Measurements from ENCODE around the gene ACR. TPM values are rescaled to one million over a fixed set of nuclear protein-coding genes. Genes with fewer than 3 reads are reported as not detected.
A peak's percentile ranks its signal among the peaks of the same experiment; 100 is the strongest.

Gene ACR
- total RNA-seq, 1 donor from 2014 or later: 1.5 TPM

DNA sequence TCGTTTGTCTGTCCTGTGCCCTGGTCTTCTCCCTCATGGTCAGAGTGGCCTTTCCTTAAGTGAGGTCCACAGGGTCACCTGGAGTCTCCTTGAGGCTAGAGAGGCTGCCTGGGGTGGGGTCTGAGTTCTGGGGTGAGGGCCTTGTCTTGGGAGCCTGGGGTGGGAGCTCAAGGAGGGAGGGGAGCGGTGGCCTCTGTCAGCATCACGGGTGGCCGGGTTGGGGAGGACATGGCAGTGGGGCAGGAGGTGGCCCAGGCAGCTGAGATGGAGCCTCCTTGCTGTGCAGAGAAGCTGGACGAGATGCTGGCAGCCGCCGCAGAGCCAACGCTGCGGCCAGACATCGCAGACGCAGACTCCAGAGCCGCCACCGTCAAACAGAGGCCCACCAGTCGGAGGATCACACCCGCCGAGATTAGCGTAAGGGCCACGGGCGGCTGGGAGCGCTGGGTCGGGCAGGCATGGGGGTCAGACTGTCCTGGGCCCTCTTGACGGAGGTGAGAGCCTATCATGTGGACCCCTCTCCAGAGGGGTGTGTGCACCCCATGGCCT, 23.3 kb upstream of the ACR start:
- DNase-seq (ENCODE audit: low spot score) (no peak), ATAC-seq (no peak)
- intact Hi-C loops (cut with DNase I): no loop called here

DNA sequence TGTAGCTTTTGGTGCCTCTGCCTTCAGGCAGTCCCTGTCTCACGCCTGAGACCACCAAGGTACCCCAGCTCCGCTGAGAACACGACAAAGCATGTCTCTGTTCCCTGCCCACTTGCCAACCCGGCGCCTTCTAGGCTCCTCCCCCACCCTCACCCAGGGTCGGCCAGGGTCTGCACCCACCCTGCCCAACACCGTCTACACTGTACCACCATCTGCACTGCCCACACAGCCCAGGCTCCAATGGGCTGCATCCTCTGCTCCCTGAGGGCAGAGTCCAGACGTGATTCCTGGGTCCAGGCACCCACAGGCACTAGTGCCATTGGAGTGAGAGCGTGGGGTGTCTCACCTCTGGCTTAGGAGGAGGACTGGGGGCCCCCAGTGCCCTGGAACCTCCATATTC, 22.8 kb upstream of the ACR start:
- no peak for DNase-seq (ENCODE audit: low spot score)
- no peak for ATAC-seq
- intact Hi-C loops (cut with DNase I): no loop called here

DNA sequence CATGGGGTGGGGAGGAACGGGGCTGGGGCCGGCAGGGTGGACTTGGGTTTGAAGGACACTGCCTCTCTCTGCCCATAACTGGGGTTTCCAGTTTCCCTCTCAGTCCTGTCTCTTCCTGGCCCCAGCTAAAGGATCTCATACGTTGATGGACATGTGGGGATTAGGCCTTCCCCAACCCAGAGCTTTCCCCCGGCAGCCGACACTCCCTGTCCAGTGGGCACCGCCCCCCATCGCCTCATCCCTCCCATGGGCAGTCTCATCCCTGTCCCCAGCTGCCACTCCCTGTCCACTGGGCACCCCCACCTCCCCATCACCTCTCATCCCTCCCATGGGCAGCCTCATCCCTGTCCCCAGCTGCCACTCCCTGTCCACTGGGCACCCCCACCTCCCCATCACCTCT, 22.2 kb upstream of the ACR start:
- intact Hi-C loops (cut with DNase I): no loop called here
- DNase-seq (ENCODE audit: low spot score) (no peak), ATAC-seq (no peak)

GRCh38 chr22:50716290-50717024, 21.5 kb upstream of the ACR start:
- DNase-seq (ENCODE audit: low spot score) (no peak), ATAC-seq (no peak)
- intact Hi-C loops (cut with DNase I): no loop called here

GRCh38 chr22:50717709-50718351, 20.2 kb upstream of the ACR start:
- DNase-seq (ENCODE audit: low spot score): no peak
- ATAC-seq: no peak
- intact Hi-C loops (cut with DNase I): no loop called here

DNA sequence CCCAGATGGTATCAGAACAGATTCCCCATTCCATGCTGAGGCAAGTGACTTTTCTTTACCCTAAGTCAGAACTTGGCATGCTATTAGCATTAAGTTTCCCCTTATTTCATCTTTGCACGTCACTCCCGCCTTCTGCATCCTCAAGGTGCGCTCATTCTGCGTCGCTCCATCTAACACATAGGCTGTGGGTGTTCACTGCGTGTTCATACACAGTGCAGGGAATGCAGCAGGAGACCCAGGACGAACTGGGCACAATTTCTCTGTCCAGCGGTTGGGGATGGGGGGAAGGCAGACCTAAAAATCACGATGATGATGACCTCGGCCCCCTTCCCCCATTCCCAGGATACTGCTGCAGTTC, 19.7 kb upstream of the ACR start:
- DNase-seq (ENCODE audit: low spot score) (no peak), ATAC-seq (no peak)
- intact Hi-C loops (cut with DNase I): no loop called here

GRCh38 chr22:50719814-50720300, 18.1 kb upstream of the ACR start:
- ATAC-seq: no peak
- intact Hi-C loops (cut with DNase I): no loop called here
- DNase-seq (ENCODE audit: low spot score): no peak

- intact Hi-C loops (cut with DNase I): no loop called here
- ATAC-seq: no peak
- DNase-seq (ENCODE audit: low spot score): no peak
Observed at GRCh38 chr22:50720301-50721256, 17.4 kb upstream of the ACR start.

DNA sequence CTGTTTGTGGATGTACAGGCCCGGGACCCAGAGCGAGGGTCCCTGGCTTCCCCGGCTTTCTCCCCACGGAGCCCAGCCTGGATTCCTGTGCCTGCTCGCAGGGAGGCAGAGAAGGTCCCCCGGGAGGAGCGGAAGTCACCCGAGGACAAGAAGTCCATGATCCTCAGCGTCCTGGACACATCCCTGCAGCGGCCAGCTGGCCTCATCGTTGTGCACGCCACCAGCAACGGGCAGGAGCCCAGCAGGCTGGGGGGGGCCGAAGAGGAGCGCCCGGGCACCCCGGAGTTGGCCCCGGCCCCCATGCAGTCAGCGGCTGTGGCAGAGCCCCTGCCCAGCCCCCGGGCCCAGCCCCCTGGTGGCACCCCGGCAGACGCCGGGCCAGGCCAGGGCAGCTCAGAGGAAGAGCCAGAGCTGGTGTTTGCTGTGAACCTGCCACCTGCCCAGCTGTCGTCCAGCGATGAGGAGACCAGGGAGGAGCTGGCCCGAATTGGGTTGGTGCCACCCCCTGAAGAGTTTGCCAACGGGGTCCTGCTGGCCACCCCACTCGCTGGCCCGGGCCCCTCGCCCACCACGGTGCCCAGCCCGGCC, 16.7 kb upstream of the ACR start:
- ATAC-seq: no peak
- no peak for DNase-seq (ENCODE audit: low spot score)
- intact Hi-C loops (cut with DNase I): no loop called here

GRCh38 chr22:50722048-50722701, 15.8 kb upstream of the ACR start:
- no peak for DNase-seq (ENCODE audit: low spot score)

GRCh38 chr22:50722716-50723428, 15.1 kb upstream of the ACR start:
- DNase-seq (ENCODE audit: low spot score) (no peak), ATAC-seq (no peak)
- intact Hi-C loops (cut with DNase I): no loop called here

More at GRCh38 chr22:50722048-50722701, 15.8 kb upstream of the ACR start:
- no peak for ATAC-seq
- intact Hi-C loops (cut with DNase I): no loop called here

DNA sequence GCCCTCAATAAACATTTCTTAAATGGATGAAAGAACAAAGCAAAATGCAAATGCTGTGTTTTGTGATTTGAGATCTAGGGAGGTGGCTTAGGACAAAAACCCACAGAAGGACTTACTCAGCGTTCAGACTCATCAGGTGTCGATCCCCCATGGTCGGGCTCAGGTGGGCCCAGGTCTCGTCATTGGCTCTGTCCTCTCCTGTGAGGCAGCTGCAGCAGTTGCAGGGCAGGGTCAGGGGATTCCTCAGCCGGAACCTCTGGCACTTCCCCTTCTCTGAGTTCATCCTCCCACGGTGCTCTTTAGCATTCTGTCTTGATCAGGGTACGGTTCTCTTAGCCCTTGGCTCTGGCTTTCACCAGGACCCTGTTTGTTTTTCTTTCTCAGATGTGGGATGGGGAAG, 14.0 kb upstream of the ACR start:
- intact Hi-C loops (cut with DNase I): no loop called here
- DNase-seq (ENCODE audit: low spot score): no peak
- no peak for ATAC-seq

- intact Hi-C loops (cut with DNase I): no loop called here
- DNase-seq (ENCODE audit: low spot score) (no peak), ATAC-seq (no peak)
Observed at GRCh38 chr22:50724616-50725015, 13.4 kb upstream of the ACR start.

GRCh38 chr22:50725597-50725996, 12.4 kb upstream of the ACR start:
- intact Hi-C loops (cut with DNase I): no loop called here
- DNase-seq (ENCODE audit: low spot score) (no peak), ATAC-seq (no peak)

DNA sequence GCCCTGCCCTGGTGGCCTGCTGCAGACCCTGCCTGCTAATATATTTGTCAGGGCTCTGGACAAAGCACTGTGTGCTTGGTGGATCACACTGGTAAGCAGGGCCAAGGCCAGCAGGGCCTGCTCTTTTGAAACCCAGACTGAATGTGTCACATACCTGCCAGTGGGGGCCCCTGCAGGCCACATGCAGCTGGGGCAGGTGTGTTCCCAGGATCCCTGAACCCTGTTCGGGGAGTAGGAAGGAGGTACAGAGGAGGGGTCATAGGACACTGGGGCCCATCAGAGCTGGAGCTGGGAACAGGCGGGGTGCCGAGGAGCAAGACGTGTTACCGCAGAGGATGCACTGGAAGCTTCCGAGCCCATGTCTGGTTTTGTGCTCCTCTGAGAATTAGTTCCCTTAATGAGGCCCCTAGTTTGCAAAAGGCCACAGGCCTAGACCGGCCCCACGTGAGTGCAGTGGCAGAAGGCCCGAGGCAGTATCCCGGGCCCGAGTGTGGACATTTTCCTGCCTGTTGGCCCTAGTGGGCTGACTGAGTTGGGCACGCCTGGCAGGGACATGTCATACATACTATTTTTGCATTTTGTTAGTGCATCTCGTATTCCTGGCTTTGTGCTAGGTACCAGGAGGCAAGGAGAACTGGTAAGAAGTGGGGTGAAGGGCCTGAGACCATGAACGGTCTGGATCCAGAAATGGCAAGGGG, 11.2 kb upstream of the ACR start:
- DNase-seq (ENCODE audit: low spot score) (no peak), ATAC-seq (no peak)
- intact Hi-C loops (cut with DNase I): no loop called here

GRCh38 chr22:50727678-50728522, 10.1 kb upstream of the ACR start:
- intact Hi-C loops (cut with DNase I): no loop called here
- ATAC-seq: no peak
- DNase-seq (ENCODE audit: low spot score): peak; percentile 48

- ATAC-seq (no peak), DNase-seq (ENCODE audit: low spot score) (peak; percentile 60)
- intact Hi-C loops (cut with DNase I): no loop called here
Observed at GRCh38 chr22:50728523-50728931, 9.5 kb upstream of the ACR start.
